H1 (cell line): ENCODE measurements around the gene BBS12. TPM values are rescaled to one million over a fixed set of nuclear protein-coding genes. Genes with fewer than 3 reads are reported as not detected.

ENCODE experiments used
- CTCF ChIA-PET: fragments of 300-600 bp; sonication (Branson Sonifier 250); formaldehyde crosslinking; loops from one replicate; lab custom pipeline; 2021; ENCODE audit not compliant: partially characterized antibody; lab: Charles Lee
- POLR2A ChIA-PET: fragments of 300-600 bp; sonication (Branson Sonifier 250); formaldehyde crosslinking; loops from one replicate; lab custom pipeline; 2021; ENCODE audit warnings: inconsistent platforms; ENCODE audit not compliant: partially characterized antibody; lab: Charles Lee
- DNase-seq, 2 experiments: peaks; one replicate each; pipeline versions ENCODE4 v3.0.0 to v3.0.0-alpha.2; 2010 to 2022; ENCODE audit warnings: low spot score in 2 of 2, low read depth in 1 of 2, mixed read lengths in 1 of 2
- FAIRE-seq: peaks from 2 replicates; lab custom pipeline; 2011; peaks lifted over from hg19 to GRCh38; lab: Jason Lieb, UNC
- H2AFZ ChIP-seq: 2 replicates; pipeline ENCODE4 v1.8.1; 2012; ENCODE audit warnings: low read length, inconsistent platforms
- H2AK5ac ChIP-seq: 2 replicates; pipeline ENCODE4 v1.6.1; 2013; ENCODE audit warnings: low read depth, low read length
- H2BK120ac ChIP-seq: replicated peaks from 2 replicates; pipeline ENCODE3; 2013; ENCODE audit warnings: low read depth, low read length, inconsistent platforms
- H2BK12ac ChIP-seq: 2 replicates; pipeline ENCODE4 v1.6.1; 2013; ENCODE audit warnings: low read depth, low read length
- H2BK15ac ChIP-seq: 2 replicates; pipeline ENCODE4 v1.6.1; 2013; ENCODE audit warnings: low read length
- H2BK20ac ChIP-seq: 2 replicates; pipeline ENCODE4 v1.6.1; 2013; ENCODE audit warnings: low read length
- H2BK5ac ChIP-seq: 2 replicates; pipeline ENCODE4 v1.6.1; 2013; ENCODE audit warnings: low read depth, low read length
- H3K14ac ChIP-seq: 2 replicates; pipeline ENCODE4 v1.6.1; 2013; ENCODE audit warnings: inconsistent platforms; ENCODE audit not compliant: insufficient read length
- H3K18ac ChIP-seq: 2 replicates; pipeline ENCODE4 v1.6.1; 2013; ENCODE audit warnings: low read length; ENCODE audit errors: extremely low read depth
- H3K23ac ChIP-seq: 2 replicates; pipeline ENCODE4 v1.6.1; 2013; ENCODE audit warnings: inconsistent platforms; ENCODE audit not compliant: insufficient read length
- H3K23me2 ChIP-seq: 2 replicates; pipeline ENCODE4 v1.6.1; 2013; ENCODE audit warnings: low read depth, low read length
- H3K27ac ChIP-seq: 2 replicates; pipeline ENCODE4 v1.6.1; 2011; ENCODE audit warnings: low read depth, low read length, inconsistent platforms
- H3K27me3 ChIP-seq, 4 experiments: replicated peaks in 1 of 4; 1 replicate in 1 of 4; 2 replicates in 3 of 4; pipeline versions ENCODE4 v1.6.1 to v1.8.1; 2011 to 2013; ENCODE audit warnings: low read length in 3 of 4, mild to moderate bottlenecking in 3 of 4, inconsistent platforms in 2 of 4, mixed read lengths in 2 of 4, moderate library complexity in 1 of 4; ENCODE audit not compliant: control insufficient read depth in 3 of 4, insufficient read depth in 3 of 4; ENCODE audit errors: extremely low read depth in 1 of 4
- H3K36me3 ChIP-seq, 4 experiments: 2 replicates each; pipeline versions ENCODE4 v1.6.1 to v1.8.1; 2011 to 2013; ENCODE audit warnings: mild to moderate bottlenecking in 4 of 4, low read length in 3 of 4, moderate library complexity in 2 of 4, control low read depth in 1 of 4, inconsistent platforms in 1 of 4; ENCODE audit not compliant: insufficient read depth in 4 of 4, control insufficient read depth in 2 of 4
- H3K4ac ChIP-seq: replicated peaks from 2 replicates; pipeline ENCODE3; 2013; ENCODE audit warnings: low read length, low read depth, mixed read lengths, inconsistent platforms; ENCODE audit not compliant: insufficient read length
- H3K4me1 ChIP-seq, 4 experiments: replicated peaks in 1 of 4; 1 replicate in 1 of 4; 2 replicates in 3 of 4; pipeline versions ENCODE4 v1.6.1 to v1.8.1; 2011 to 2013; ENCODE audit warnings: low read length in 3 of 4, inconsistent platforms in 2 of 4, mixed read lengths in 1 of 4; ENCODE audit not compliant: insufficient read depth in 4 of 4, control insufficient read depth in 3 of 4
- H3K4me2 ChIP-seq, 2 experiments: 2 replicates each; pipeline versions ENCODE4 v1.6.1 to v1.8.1; 2011 to 2013; ENCODE audit warnings: low read depth in 2 of 2, low read length in 2 of 2, control low read depth in 1 of 2, inconsistent platforms in 1 of 2, mild to moderate bottlenecking in 1 of 2; ENCODE audit not compliant: insufficient read depth in 1 of 2
- H3K4me3 ChIP-seq, 4 experiments: fragments of 200-600, 300-600 bp in 1 of 4; sonication (generic), shearing (Covaris generic), sonication (Bioruptor Twin) in 1 of 4; 2 replicates each; pipeline versions ENCODE4 v1.5.1 to v1.8.1; 2011 to 2016; ENCODE audit warnings: low read length in 4 of 4, low read depth in 3 of 4, control low read depth in 2 of 4, inconsistent platforms in 2 of 4, mild to moderate bottlenecking in 2 of 4, mixed read lengths in 1 of 4, moderate library complexity in 1 of 4; ENCODE audit not compliant: insufficient read depth in 2 of 4; ENCODE audit errors: extremely low read depth in 1 of 4
- H3K56ac ChIP-seq: replicated peaks from 2 replicates; pipeline ENCODE3; 2013; ENCODE audit warnings: low read depth, mild to moderate bottlenecking, mixed read lengths, low read length, inconsistent platforms; ENCODE audit not compliant: insufficient read length
- H3K79me1 ChIP-seq: 2 replicates; pipeline ENCODE4 v1.6.1; 2013; ENCODE audit warnings: low read depth, low read length, control low read depth
- H3K79me2 ChIP-seq, 2 experiments: 2 replicates each; pipeline versions ENCODE4 v1.6.1 to v1.8.1; 2012 to 2013; ENCODE audit warnings: low read length in 2 of 2, mild to moderate bottlenecking in 2 of 2, inconsistent platforms in 1 of 2; ENCODE audit not compliant: insufficient read depth in 2 of 2, control insufficient read depth in 1 of 2
- H3K9ac ChIP-seq, 4 experiments: replicated peaks in 1 of 4; 1 replicate in 1 of 4; 2 replicates in 3 of 4; pipeline versions ENCODE4 v1.6.1 to v1.8.1; 2011 to 2013; ENCODE audit warnings: low read depth in 3 of 4, low read length in 3 of 4, control low read depth in 2 of 4, mild to moderate bottlenecking in 2 of 4, moderate library complexity in 2 of 4, inconsistent platforms in 1 of 4; ENCODE audit errors: extremely low read depth in 1 of 4
- H3K9me3 ChIP-seq, 2 experiments: 2 replicates each; pipeline versions ENCODE4 v1.6.1 to v1.8.1; 2012 to 2013; ENCODE audit warnings: mild to moderate bottlenecking in 2 of 2, moderate library complexity in 2 of 2, control low read depth in 1 of 2, inconsistent platforms in 1 of 2, low read depth in 1 of 2, low read length in 1 of 2, mixed read lengths in 1 of 2; ENCODE audit not compliant: insufficient read depth in 2 of 2
- H4K20me1 ChIP-seq, 2 experiments: replicated peaks in 1 of 2; 2 replicates each; pipeline versions ENCODE3 to v1.8.1; 2011 to 2013; ENCODE audit warnings: inconsistent platforms in 2 of 2, low read length in 2 of 2, mild to moderate bottlenecking in 1 of 2; ENCODE audit not compliant: insufficient read depth in 2 of 2, control insufficient read depth in 1 of 2
- H4K5ac ChIP-seq: 2 replicates; pipeline ENCODE4 v1.6.1; 2013; ENCODE audit warnings: low read length, low read depth, mixed read lengths, inconsistent platforms; ENCODE audit not compliant: insufficient read length
- H4K8ac ChIP-seq: 2 replicates; pipeline ENCODE4 v1.8.0; 2013; ENCODE audit warnings: mild to moderate bottlenecking, moderate library complexity, low read length, inconsistent platforms; ENCODE audit not compliant: insufficient read depth; ENCODE audit errors: extremely low read depth
- H4K91ac ChIP-seq: replicated peaks from 2 replicates; pipeline ENCODE3; 2013; ENCODE audit warnings: low read length, mixed read lengths, inconsistent platforms; ENCODE audit not compliant: insufficient read length
- BRCA1 ChIP-seq: IDR thresholded peaks from 2 replicates; pipeline ENCODE4 v1.6.1; 2012; ENCODE audit warnings: low read depth, low read length, improper control_type of control experiment
- CBX8 ChIP-seq: fragments of 300-800, 300-1000 bp; sonication (generic); IDR thresholded peaks from 2 replicates; pipeline ENCODE4 v1.7.1; 2016; ENCODE audit warnings: low read depth, low read length, borderline replicate concordance
- CREB1 ChIP-seq: IDR thresholded peaks from 2 replicates; pipeline ENCODE4 v1.6.1; 2012; ENCODE audit warnings: inconsistent platforms
- CTBP2 ChIP-seq: IDR thresholded peaks from 2 replicates; pipeline ENCODE4 v1.7.0; 2011; ENCODE audit warnings: borderline replicate concordance, mild to moderate bottlenecking, moderate library complexity, mixed read lengths, low read length; ENCODE audit not compliant: insufficient read depth, insufficient read length
- EGR1 ChIP-seq: IDR thresholded peaks from 2 replicates; pipeline ENCODE4 v1.6.1; 2011; ENCODE audit warnings: low read depth, low read length, borderline replicate concordance
- EP300 ChIP-seq, 2 experiments: IDR thresholded peaks; 1 replicate in 1 of 2; 2 replicates in 1 of 2; pipeline ENCODE4 v1.6.1; 2011 to 2012; ENCODE audit warnings: low read depth in 2 of 2, low read length in 2 of 2, mild to moderate bottlenecking in 2 of 2, borderline replicate concordance in 1 of 2, inconsistent platforms in 1 of 2, moderate library complexity in 1 of 2
- GABPA ChIP-seq: IDR thresholded peaks from 2 replicates; pipeline ENCODE4 v1.6.1; 2011; ENCODE audit warnings: mild to moderate bottlenecking, low read length, moderate library complexity, borderline replicate concordance; ENCODE audit not compliant: insufficient read depth
- KDM5A ChIP-seq: fragments of 200-600 bp; IDR thresholded peaks from 2 replicates; pipeline ENCODE4 v1.7.1; 2012; ENCODE audit warnings: mild to moderate bottlenecking, low read length, inconsistent platforms, mixed read lengths
- POU5F1 ChIP-seq: IDR thresholded peaks from 2 replicates; pipeline ENCODE4 v1.6.1; 2011; ENCODE audit warnings: low read depth, mild to moderate bottlenecking, low read length, moderate library complexity
- RFX5 ChIP-seq: IDR thresholded peaks from 2 replicates; pipeline ENCODE4 v1.6.1; 2011; ENCODE audit warnings: low read depth, low read length, improper control_type of control experiment, borderline replicate concordance
- SAP30 ChIP-seq: fragments of 300-600 bp; sonication (generic); IDR thresholded peaks from 2 replicates; pipeline ENCODE4 v1.7.1; 2012; ENCODE audit warnings: low read length, moderate library complexity, mild to moderate bottlenecking, inconsistent platforms; ENCODE audit not compliant: insufficient read depth, insufficient replicate concordance
- SIRT6 ChIP-seq: IDR thresholded peaks from one replicate; pipeline ENCODE4 v1.7.1; 2012; ENCODE audit warnings: low read length, inconsistent platforms
- SP2 ChIP-seq: IDR thresholded peaks from 2 replicates; pipeline ENCODE4 v1.6.1; 2012; ENCODE audit warnings: mild to moderate bottlenecking, low read length, inconsistent platforms
- SP4 ChIP-seq: IDR thresholded peaks from 2 replicates; pipeline ENCODE4 v1.6.1; 2012; ENCODE audit warnings: low read length, inconsistent platforms
- SRF ChIP-seq: IDR thresholded peaks from 2 replicates; pipeline ENCODE4 v1.6.1; 2011; ENCODE audit warnings: mild to moderate bottlenecking, low read depth, low read length, moderate library complexity
- TAF1 ChIP-seq: IDR thresholded peaks from 2 replicates; pipeline ENCODE4 v1.6.1; 2011; ENCODE audit warnings: mild to moderate bottlenecking, low read depth, low read length
- WGBS, 2 experiments: shearing (Covaris generic) in 1 of 2; methylation state at CpG; one replicate each; pipeline versions ENCODE4 v1.1.6 to v1.1.7; 2013 to 2015; ENCODE audit warnings: low lambda C conversion rate in 2 of 2, mixed read lengths in 2 of 2, inconsistent platforms in 1 of 2, low coverage in 1 of 2, missing lambda C conversion rate in 1 of 2; ENCODE audit not compliant: insufficient replicate concordance in 2 of 2, insufficient coverage in 1 of 2, insufficient read length in 1 of 2; ENCODE audit errors: extremely low coverage in 1 of 2, missing lambda C conversion rate in 1 of 2; 5-methylcytosine and 5-hydroxymethylcytosine counted together
- polyA plus RNA-seq, 7 experiments: library from polyadenylated mRNA; depleted of rRNA in 3 of 7; stranded (reverse) in 5 of 7; unstranded in 2 of 7; fragments of >200 nt in 5 of 7; fragments of 200-250 nt in 2 of 7; gene quantifications; 1 replicate in 5 of 7; 2 replicates in 1 of 7; 4 replicates in 1 of 7; pipeline versions ENCODE4 v1.2.1 to v1.2.3, GENCODE V29; 2011 to 2013; ENCODE audit warnings: missing spikeins in 2 of 7, mixed read lengths in 2 of 7
- total RNA-seq: library from RNA; stranded (reverse); fragmentation: NEBNext Ultra II Directional; extraction: Animal tissue kit (Norgen Biotek cat#: 25700); gene quantifications from 2 replicates; pipeline ENCODE4 v1.2.1, GENCODE V29; 2021

BBS12 gene
- total and polyA plus RNA-seq, 2 of the 8 experiments (the other 6 are each of a cell fraction or from before 2014, with no cell fraction given), result 0.88 to 2.6 TPM

DNA sequence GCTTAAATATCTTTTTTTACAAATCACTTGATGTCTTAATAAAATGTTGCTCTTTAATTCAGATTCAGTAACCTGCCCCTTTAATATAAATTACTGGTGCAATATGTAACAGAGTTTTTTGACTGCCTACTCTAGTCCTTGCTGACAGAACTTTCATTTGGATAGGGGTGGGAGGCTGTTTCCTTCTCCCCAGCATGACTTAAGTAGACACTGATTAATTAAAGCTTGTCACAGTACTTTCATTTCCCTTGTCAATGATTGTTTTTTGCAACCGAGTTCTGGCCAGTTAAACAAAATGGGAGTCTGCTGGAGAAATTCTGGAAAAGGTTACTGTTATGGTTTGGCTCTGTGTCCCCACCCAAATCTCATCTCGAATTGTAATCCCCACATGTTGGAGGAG, 37.3 kb upstream of the BBS12 start:
- no peaks in the 10 kb centered on the region for H3K36me3 ChIP-seq
- DNase-seq, result no peak
- H4K8ac ChIP-seq, result no peak overlapping the region
- no peak overlapping the region for H3K23ac ChIP-seq
- H2BK15ac ChIP-seq, result no peak overlapping the region
- H3K4me1 ChIP-seq, result no peaks in the 10 kb centered on the region
- no peak overlapping the region for H3K4me2 ChIP-seq
- H3K27me3 ChIP-seq, result no peaks in the 10 kb centered on the region
- no peak overlapping the region for H3K18ac ChIP-seq
- POLR2A ChIA-PET, result no interaction called here
- no peak overlapping the region for H2BK120ac ChIP-seq
- H2BK12ac ChIP-seq, result no peak overlapping the region
- H3K14ac ChIP-seq, result no peak overlapping the region
- WGBS, 2 experiments, result 83% methylated on average over 2 of the region's 2 CpGs; no CpG with 5 or more reads in 1 of the 2 experiments
- no peaks in the 10 kb centered on the region for H3K79me1 ChIP-seq
- H3K4me3 ChIP-seq, result no peak overlapping the region
- H2BK5ac ChIP-seq, result no peak overlapping the region
- H4K91ac ChIP-seq, result no peak overlapping the region
- no peak overlapping the region for H3K4ac ChIP-seq
- no peaks in the 10 kb centered on the region for H3K79me2 ChIP-seq
- no peak for FAIRE-seq
- CTCF ChIA-PET, result interaction anchor here (0.6 to 1.3 kb wide), 3 partner anchors 17 to 407 kb away, joined by 3 to 7 read pairs (median 3); no protein-coding TSS in a partner anchor
- H2AK5ac ChIP-seq, result no peak overlapping the region
- H3K23me2 ChIP-seq, result no peaks in the 10 kb centered on the region
- no peak overlapping the region for H3K56ac ChIP-seq
- H3K9ac ChIP-seq, result no peak overlapping the region
- H2BK20ac ChIP-seq, result no peak overlapping the region
- no peak overlapping the region for H4K5ac ChIP-seq
- no peaks in the 10 kb centered on the region for H3K9me3 ChIP-seq
- no peak overlapping the region for H2AFZ ChIP-seq
- no peak overlapping the region for H3K27ac ChIP-seq
- H4K20me1 ChIP-seq, result no peaks in the 10 kb centered on the region
- TF ChIP-seq TAF1 (no peak), EGR1 (no peak), SRF (no peak), BRCA1 (no peak), EP300 (IDR thresholded peaks at IDR 0.05; ENCODE audit: borderline replicate concordance in 1 of 2, low read depth in 2 of 2, low read length in 2 of 2) (no peak), SP2 (no peak), POU5F1 (no peak), CBX8 (no peak), GABPA (no peak), KDM5A (no peak), SIRT6 (no peak), SAP30 (no peak), RFX5 (no peak), SP4 (no peak), CTBP2 (no peak), CREB1 (no peak)
